AML-193 (cell line): ENCODE results near the gene CLCN7.

Source experiments
- DNase-seq, 2 experiments: peaks; one replicate each; lab custom pipeline; 2025; lab: John Stamatoyannopoulos, UW

The CLCN7 gene

GRCh38 chr16:1502092-1503004 is 27.5 kb upstream of the CLCN7 start:
- no peak for DNase-seq

DNA sequence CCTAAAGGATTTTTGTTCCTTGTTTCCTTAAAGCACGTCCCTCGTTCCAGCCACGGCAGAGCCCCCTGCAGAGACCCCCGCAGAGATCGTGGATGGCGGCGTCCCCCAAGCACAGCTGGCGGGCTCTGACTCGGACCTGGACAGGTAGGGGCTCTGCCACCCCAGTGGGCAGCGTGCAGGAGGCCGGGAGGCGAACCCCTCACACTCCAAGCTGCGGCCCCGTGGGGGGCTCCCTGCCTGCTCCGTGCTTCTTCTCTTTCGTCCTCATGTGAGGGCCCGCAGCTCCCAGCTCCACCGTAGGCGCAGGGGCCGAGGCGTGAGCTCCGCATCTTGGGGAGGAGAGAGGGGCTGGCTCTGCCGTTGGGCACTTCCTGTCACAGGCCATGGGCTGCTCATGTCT is 26.8 kb upstream of the CLCN7 start:
- DNase-seq: no peak

- no peak for DNase-seq
These were observed 25.8 kb upstream of the CLCN7 start for GRCh38 chr16:1500465-1501150.

DNA sequence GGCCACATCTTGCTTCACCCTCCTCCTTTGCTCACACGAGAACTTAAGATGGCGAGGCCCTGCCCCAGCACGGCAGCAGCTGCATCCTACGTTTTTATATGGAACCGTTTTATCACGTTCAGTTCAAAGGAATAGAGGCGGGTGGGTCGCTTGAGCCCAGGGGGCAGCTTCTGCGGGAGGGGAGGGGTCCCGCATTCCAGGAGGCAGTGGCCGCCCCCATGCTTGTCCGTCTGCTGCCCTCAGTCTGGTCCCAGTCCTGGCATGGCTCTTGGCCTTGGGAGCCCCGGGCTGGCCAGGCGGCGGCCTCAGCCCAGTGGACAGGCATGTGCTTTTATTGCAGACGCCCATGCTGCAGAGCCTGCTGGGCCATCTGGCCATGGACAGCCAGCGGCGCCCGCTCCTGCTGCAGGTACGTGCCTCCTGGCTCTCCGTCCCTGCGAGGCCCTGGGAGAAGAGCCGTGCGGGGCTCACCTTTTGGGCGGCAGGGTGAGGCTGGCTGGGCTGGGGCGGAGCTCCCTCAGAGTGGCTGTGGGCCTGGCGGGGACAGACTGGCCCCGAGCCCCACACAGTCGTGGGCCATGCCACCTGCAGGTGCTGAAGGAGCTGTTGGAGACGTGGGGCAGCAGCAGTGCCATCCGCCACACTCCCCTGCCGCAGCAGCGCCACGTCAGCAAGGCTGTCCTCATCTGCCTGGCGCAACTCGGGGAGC is 25.1 kb upstream of the CLCN7 start:
- DNase-seq: no peak

GRCh38 chr16:1498899-1499676 is 24.3 kb upstream of the CLCN7 start:
- DNase-seq: no peak

GRCh38 chr16:1497014-1497598 is 22.3 kb upstream of the CLCN7 start:
- DNase-seq: no peak

GRCh38 chr16:1496464-1496863 is 21.6 kb upstream of the CLCN7 start:
- no peak for DNase-seq

GRCh38 chr16:1495889-1496262 is 21.0 kb upstream of the CLCN7 start:
- no peak for DNase-seq

- no peak for DNase-seq
These were observed 20.5 kb upstream of the CLCN7 start for GRCh38 chr16:1495211-1495888.

- DNase-seq: no peak
These were observed 19.9 kb upstream of the CLCN7 start for GRCh38 chr16:1494711-1495110.

- no peak for DNase-seq
These were observed 19.4 kb upstream of the CLCN7 start for GRCh38 chr16:1494129-1494640.

DNA sequence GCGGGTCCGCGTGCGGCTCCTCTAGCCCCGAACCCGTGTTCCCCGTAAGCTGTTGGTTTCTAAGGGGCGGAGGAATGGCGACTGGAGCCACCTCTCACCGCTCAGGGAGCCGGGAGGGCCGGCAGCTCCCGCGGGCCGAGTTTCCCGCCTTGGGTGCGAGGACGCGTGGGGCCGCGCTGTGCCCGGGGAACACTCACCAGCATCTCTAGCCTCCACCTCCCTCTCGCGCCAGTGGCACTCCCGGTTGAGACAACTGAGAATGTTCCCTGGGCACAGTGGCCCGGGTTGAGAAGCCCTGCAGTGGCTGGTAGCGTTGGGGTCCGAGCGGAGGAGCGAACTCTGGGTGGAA is 18.9 kb upstream of the CLCN7 start:
- DNase-seq: no peak

- peak; percentile 68 for DNase-seq
These were observed 18.3 kb upstream of the CLCN7 start, which contains the start of gene TELO2 for GRCh38 chr16:1492923-1493745. TELO2 (plus strand) TSS chr16:1493360; CDS start chr16:1494282, 922 bp downstream.

GRCh38 chr16:1492082-1492922 is 17.5 kb upstream of the CLCN7 start:
- no peak for DNase-seq

DNA sequence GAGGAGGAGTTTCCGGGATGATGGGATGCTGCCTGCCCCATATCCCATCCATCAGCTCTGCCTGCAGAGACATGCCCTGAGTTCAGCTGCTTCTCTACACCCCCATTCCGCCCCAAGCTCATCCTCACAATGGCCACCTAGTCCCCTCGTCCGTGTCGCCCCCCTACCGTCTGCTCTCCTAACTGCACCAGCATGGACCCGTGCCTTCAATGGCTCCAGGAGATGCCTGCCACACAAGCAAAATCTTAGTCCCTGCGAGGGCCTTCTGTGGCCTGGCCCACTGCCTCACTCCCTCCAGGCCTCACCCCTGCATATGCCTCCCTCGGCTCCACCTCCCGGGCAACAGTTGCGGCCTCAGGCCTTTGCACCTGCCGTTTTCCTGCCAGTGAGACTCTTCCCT is 16.5 kb upstream of the CLCN7 start:
- DNase-seq: no peak

DNA sequence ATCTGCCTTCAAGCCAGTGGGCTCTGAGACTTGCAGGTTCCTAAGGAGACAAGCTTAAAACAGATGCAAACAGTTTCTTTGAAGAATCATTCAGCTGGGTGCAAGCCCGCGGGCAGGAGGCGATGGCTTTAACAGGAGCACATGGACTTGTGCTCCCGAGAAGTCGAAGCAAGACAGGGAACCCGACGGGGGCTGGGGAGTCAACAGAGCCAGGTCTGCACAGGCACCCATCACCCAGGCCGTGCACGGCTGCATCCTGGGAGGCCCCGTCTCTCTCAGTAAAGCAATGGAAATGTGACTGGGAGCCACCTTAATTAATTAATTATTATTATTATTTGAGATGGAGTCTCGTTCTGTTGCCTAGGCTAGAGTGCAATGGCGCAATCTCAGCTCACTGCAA is 14.2 kb upstream of the CLCN7 start:
- DNase-seq: no peak

- no peak for DNase-seq
These were observed 13.8 kb upstream of the CLCN7 start, which contains the start of gene PTX4 for GRCh38 chr16:1488619-1489018. PTX4 (minus strand) TSS chr16:1488944; CDS start chr16:1488909, 35 bp downstream.

GRCh38 chr16:1488054-1488601 is 13.3 kb upstream of the CLCN7 start:
- no peak for DNase-seq
